ENCODE results near the gene SCYGR7. TPM values are rescaled to one million over a fixed set of nuclear protein-coding genes. Genes with fewer than 3 reads are reported as not detected.

Gene SCYGR7
- total and polyA plus RNA-seq, 9 of the 15 experiments (the other 6 are each of a cell fraction or from before 2014, with no cell fraction given): not detected

- H3K79me2 ChIP-seq (ENCODE audit: control insufficient read depth, insufficient read depth, low read length): no peaks in the 10 kb centered on the region
- DNase-seq (ENCODE audit: extremely low read depth in 1 of 4, low spot score in 3 of 4) (peak in 2 of 4 experiments; percentile 6 to 14), FAIRE-seq (no peak), ATAC-seq (peak; percentile 55; the same call in 1 of the 3 replicates)
- no TSS peak for BruUV-seq (replicated peaks)
- no peak overlapping the region for H3K9ac ChIP-seq (ENCODE audit: insufficient read depth in 1 of 2, low read depth in 2 of 2, low read length in 2 of 2)
- H3K27me3 ChIP-seq (ENCODE audit: control insufficient read depth in 2 of 2, insufficient read depth in 2 of 2, low read length in 2 of 2): no peaks in the 10 kb centered on the region
- POLR2A ChIA-PET: interaction anchor here (0.7 kb wide), 1 partner anchor 335 kb away, joined by 4 read pairs; no protein-coding TSS in a partner anchor
- H3K4me2 ChIP-seq (ENCODE audit: insufficient read depth, low read length): no peak overlapping the region
- no peaks in the 10 kb centered on the region for H3K9me3 ChIP-seq (replicated peaks; ENCODE audit: control insufficient read depth, insufficient read depth, low read depth, low read length)
- CTCF ChIA-PET (ENCODE audit: low intra/inter-chr PET ratio): no interaction called here
- no peaks in the 10 kb centered on the region for H4K20me1 ChIP-seq (replicated peaks; ENCODE audit: control insufficient read depth, insufficient read depth, low read length)
- intact Hi-C loops (cut with micrococcal nuclease) (no loop called here), in situ Hi-C loops (cut with MboI) (no loop called here)
- 8% methylated on average over 15 of the region's 15 CpGs for WGBS (ENCODE audit: insufficient coverage, low coverage, missing lambda C conversion rate)
- H3K36me3 ChIP-seq (ENCODE audit: control insufficient read depth, insufficient read depth, low read length): no peaks in the 10 kb centered on the region
- TF ChIP-seq FOXK2 (conservative IDR thresholded peaks at IDR 0.05 in 1 of 2, IDR thresholded peaks at IDR 0.05 in 1 of 2; ENCODE audit: low read depth in 2 of 2) (no peak), CTCF (IDR thresholded peaks at IDR 0.05 in 2 of 3, conservative IDR thresholded peaks at IDR 0.05 in 1 of 3; ENCODE audit: insufficient read depth in 2 of 3, low read depth in 1 of 3, low read length in 3 of 3) (peak in 2 of 3 experiments; percentile 32 to 63; a peak in 3 of 6 replicates), RAD21 (CRISPR knock-in tag; conservative IDR thresholded peaks at IDR 0.05 in 1 of 2, IDR thresholded peaks at IDR 0.05 in 1 of 2) (peak in 1 of 2 experiments; percentile 15; a peak in 2 of 4 replicates)
- no peak overlapping the region for H2AFZ ChIP-seq (ENCODE audit: low read depth, low read length)
- no peaks in the 10 kb centered on the region for H3K9me1 ChIP-seq (ENCODE audit: control insufficient read depth, insufficient read depth, low read length)
- H3K4me1 ChIP-seq (replicated peaks in 1 of 2; ENCODE audit: control insufficient read depth in 2 of 2, insufficient read depth in 2 of 2, low read length in 2 of 2): no peaks in the 10 kb centered on the region
- no peak overlapping the region for H3K4me3 ChIP-seq
- no peak overlapping the region for H3K27ac ChIP-seq (ENCODE audit: extremely low read depth, low read depth, low read length)
These were observed 46.0 kb downstream of the SCYGR7 start for GRCh38 chr2:227774011-227774624.
